8988T (cell line): ENCODE measurements around the gene CHMP1A.
"Not testable (repeated sequence)": the region's sequence is repeated elsewhere in the genome, so short reads cannot be mapped to it uniquely, and the experiment has no call there.

Source experiments
- DNase-seq: peaks from one replicate; pipeline ENCODE4 v3.0.0; 2011

CHMP1A gene

DNA sequence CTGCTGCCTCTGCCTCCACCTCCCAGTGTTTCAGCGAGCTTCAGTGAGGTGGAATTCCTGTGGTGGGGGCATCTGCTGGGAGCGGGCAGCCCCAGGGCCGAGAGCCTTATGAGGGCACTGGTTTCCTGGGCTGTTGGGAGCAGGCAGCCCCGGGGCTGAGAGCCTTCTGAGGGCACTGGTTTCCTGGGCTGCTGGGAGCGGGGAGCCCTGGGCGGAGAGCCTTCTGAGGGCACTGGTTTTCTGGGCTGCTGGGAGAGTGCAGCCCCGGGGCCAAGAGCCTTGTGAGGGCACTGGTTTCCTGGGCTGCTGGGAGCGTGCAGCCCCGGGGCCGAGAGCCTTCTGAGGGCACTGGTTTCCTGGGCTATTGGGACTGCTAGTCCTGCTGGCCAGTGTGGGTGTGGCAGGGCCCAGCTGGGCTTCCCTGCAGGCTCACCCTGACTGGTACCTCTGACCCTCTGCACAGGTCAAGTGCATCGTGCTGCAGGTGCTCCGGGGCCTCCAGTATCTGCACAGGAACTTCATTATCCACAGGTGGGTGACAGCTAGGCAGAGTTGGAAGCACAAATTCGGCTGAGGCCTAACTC, 34.6 kb upstream of the CHMP1A start:
- DNase-seq = no peak

- no peak for DNase-seq
These were observed 33.9 kb upstream of the CHMP1A start for GRCh38 chr16:89691231-89691985.

- no peak for DNase-seq
These were observed 32.9 kb upstream of the CHMP1A start for GRCh38 chr16:89690392-89690901.

DNA sequence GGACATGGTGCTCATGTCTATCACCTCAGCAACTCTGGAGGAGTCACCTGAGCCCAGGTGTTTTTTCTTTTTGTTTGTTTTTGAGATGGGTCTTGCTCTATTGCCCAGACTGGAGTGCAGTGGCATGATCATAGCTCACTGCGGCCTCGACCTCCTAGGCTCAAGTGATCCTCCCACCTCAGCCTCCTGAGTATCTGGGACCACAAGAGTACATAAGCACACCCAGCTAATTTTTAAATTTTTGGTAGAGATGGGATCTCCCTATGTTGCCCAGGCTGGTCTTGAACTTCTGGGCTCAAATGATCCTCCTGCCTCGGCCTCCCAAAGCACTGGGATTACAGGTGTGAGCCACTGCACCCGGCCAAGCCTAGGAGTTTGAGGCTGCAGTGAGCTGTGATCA, 32.1 kb upstream of the CHMP1A start:
- DNase-seq = not testable (repeated sequence)

DNA sequence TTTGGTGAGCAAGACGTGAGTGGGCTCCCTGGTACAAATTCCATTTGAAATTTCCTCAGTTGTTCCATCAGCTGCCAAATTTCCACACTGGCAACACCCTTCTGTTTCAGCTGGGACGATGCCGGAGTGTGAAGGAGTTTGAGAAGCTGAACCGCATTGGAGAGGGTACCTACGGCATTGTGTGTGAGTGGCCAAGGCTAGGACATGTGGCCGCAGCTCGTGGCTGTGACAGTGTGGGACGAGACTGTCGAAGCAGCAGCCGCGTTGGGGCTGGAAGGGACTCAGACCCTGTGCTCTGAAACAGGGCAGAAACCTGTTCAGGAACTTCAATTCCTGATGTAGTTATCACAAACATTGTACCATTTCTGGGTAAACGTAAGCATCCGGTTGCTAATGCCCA, 31.6 kb upstream of the CHMP1A start:
- no peak for DNase-seq

DNA sequence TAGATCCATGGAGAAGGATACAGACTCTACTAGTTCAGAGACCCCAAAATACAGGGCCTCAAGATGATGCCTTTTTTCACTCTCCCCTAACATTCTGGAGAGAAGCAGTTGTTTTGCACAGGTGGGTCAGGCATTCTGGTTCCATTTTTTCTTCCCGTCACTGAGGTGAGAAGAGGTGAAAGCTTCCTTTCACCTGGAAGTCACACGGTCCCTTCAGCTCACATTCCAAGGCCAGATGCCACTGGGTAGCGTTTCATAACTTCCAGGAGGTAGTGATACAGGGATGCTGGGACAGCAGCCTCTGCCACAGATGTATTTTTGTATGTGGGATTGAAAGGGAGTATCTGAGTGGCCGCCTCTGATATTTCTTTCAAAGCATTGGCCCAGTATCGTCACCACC, 30.9 kb upstream of the CHMP1A start:
- no peak for DNase-seq

DNA sequence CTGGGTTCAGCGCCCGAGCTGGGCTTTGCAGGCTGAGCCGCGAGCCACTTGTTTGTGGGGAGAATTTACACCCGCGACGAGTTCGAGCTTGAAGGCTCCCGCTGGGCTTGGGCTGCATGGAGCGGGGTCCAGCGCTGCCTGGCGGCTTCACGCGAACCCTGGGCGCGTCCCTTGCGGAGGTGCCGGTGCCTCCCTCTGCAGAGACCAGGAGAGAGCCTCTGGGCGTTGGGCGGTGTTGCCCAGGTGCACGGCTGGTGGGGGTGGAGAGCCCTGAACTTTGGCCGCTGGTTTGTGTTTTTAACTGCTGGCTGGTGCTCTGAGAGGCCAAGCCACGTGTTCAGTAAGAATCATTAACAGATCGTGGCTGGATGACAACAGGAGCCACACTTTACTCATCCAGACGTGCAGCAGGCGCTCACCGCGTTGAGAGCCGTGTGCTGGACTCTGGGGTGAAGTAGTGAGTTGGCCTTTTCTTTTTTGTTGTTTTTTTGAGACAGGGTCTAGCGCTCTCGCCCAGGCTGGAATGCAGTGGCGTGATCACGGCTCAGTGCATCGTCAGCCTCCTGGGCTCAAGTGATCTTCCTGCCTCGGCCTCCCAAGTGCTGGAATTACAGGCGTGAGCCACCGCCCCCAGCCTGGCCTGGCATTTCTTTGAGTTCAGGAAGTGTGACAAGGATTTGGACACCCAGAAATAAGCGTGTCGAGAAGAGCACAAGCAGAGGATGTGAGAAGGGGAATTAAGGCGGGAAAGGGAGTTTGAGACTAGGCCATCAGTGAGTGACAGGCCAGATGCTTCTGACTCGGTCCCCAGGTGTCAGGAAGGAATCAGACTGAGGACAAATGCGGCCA, 29.8 kb upstream of the CHMP1A start:
- DNase-seq = peak; percentile 53

- DNase-seq = peak; percentile 99
These were observed 29.1 kb upstream of the CHMP1A start, which contains the start of gene CDK10 for GRCh38 chr16:89686520-89687091. TSS of gene CDK10 (plus strand) at chr16:89686689. CDS start at chr16:89686711, 22 bp downstream.

DNA sequence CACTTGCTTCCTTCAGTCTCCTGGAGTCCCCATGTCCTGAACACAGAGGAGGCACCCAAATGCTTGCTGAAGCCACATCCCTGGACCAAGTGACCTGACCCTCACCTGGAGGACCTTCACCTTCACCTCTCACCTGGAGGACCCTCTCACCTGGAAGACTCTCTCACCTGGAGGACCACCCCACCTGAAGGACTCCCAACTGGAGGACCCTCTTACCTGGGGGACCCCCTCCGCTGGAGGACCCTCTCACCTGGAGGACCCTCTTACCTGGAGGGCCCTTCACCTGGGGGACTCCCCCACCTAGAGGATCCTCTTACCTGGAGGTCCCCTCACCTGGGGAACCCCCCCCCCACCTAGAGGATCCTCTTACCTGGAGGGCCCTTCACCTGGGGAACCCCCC, 28.4 kb upstream of the CHMP1A start:
- no peak for DNase-seq

GRCh38 chr16:89678258-89678657, 20.8 kb upstream of the CHMP1A start:
- no peak for DNase-seq

DNA sequence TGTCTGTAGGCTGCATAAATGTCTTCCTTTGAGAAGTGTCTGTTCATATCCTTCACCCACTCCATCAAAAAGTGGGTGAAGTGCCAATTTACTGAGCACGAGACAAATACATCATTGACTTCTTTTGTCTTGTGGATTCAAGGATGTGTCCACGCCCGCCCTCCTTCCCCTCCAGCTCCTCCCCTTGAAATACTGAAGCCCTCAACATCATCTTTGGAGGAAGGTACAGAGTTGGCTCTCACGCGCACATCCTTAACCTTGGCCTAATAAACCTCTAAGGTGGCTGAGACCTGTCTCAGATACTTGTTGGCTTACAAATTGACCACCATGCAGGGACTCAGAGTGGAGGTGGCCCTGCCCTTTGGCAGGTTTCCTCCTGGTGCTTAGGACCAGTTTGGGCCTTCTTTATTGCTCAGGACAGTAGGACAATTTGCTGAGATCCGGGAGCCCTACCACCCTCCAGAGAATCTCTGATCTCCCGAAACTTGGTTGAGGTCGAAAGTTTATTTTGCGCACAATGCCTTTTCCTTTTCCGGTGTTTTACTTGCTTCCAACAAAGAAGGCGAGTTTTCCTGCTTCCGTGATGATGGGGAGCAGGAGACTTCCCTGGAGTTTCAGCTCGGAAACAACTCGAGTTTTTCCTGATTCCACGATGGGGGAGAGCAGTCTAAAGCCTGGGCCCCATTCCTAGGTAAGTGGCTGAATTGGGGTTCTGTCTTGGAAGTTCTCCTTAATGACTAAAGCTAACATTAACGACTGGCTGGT, 14.9 kb upstream of the CHMP1A start:
- no peak for DNase-seq

DNA sequence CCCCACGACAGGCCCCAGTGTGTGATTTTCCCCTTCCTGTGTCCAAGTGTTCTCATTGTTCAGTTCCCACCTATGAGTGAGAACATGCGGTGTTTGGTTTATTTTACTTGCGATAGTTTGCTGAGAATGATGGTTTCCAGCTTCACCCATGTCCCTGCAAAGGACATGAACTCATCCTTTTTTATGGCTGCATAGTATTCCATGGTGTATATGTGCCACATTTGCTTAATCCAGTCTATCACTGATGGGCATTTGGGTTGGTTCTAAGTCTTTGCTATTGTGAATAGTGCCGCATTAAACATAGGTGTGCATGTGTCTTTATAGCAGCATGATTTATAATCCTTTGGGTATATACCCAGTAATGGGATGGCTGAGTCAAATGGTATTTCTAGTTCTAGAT, 14.1 kb upstream of the CHMP1A start:
- not testable (repeated sequence) for DNase-seq

DNA sequence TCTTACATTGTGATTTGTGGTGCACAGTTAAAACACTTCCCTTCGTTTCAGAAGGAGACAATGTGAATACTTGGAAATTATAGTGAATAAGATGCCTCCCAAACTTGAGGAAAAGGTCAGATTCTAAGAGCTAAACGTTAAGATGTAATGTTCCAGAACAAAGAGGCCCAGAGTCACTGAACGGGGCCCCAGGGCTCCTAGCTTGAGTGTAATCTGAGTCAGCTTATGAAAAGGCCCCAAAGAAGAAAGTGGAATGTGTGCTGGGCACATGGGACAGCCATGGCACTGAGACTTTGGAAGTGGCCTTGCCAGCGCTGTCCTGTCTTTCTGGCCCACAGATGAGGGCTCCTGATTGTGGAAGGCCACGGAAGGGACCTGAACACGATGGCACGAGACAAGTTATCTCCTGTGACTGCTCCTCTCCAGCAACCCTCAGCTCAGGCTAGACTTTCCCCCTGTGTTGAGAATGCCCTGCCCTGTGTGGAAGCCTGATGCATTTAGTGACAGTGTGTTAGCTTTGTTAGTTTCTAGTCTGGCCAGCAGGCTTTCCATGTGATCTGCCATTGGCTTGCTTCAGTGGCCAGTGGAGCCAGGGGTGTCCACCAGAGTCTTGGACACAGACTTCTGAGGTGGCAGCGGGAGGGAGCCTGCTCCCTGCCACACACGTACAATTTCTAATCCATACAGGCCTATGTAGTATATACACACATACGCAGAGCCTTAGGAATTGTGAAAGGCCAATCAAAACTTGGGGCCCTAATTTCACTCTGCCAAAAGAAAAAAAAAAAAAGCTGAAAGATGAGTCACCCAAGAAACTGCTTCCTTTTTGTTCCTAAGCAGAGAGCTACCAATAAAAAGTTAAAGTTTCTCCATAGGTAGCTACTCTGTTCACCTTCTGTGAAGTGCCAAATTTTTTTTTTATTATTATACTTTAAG, 13.3 kb upstream of the CHMP1A start:
- DNase-seq = no peak

DNA sequence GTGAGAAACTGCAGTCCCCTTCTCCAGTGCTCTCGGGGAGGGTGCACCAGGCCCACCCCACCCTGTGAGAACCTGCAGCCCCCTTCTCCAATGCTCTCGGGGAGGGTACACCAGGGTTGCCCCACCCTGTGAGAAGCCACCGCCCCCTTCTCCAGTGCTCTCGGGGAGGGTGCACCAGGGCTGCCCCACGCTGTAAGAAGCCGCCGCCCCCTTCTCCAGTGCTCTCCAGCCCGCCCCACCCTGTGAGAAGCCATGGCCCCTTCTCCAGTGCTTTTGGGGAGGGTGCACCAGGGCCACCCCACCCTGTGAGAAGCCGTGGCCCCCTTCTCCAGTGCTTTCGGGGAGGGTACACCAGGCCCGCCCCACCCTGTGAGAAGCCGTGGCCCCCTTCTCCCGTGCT, 12.2 kb upstream of the CHMP1A start:
- no peak for DNase-seq

DNA sequence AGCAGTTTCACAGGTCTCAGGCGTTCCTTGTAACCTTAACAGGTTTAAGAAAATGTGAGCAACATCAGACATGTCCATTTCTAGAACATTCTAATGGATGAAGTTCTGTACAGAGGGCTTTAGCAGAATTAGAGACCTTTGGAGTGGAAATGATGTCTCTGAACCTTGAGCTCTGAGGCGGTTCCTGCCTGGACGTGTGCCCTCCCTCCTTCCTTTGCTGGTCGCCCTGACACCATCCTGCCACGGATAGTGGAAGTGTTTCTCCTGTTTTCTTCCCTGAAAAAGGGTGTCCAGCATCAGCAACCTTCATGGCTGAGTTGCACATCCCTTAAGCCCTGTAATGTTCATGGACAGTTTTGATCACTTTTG, 11.3 kb upstream of the CHMP1A start:
- DNase-seq = no peak

DNA sequence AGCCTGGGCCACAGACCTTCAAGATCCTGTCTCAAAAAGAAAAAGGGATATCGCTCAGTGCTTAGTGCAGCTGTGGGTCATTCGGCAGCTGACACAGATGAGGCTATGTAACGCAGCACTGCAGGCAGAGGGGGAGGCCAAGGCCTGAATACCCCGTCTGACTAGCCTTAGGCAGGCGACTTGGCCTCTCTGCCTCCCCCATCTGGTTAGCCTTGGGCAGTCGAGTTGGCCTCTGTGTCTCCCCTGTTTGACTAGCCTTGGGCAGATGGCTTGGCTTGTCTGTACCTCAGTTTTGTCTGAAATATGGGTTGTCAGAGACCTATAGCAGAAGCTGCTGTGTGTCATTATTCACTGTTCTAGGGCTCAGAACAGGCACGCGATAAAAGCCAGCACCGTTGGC, 10.1 kb upstream of the CHMP1A start:
- no peak for DNase-seq

GRCh38 chr16:89667000-89667399, 9.5 kb upstream of the CHMP1A start:
- not testable (repeated sequence) for DNase-seq

DNA sequence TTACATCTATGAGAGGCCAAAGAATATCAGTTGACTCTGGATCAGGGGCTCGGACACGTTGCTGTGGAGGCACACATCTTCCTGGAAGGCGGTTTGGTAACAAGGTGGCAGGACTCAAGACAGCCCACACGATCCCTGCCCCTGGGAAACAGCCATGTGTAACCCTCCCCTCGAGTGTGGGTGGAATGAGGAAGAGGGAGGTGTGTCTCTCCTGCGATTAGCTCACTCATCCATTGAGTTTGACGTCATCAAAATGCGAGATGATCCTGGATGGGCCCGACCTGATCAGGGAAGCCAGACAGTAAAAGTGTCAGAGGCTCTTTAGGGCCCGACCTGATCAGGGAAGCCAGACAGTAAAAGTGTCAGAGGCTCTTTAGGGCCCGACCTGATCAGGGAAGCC, 6.7 kb upstream of the CHMP1A start:
- DNase-seq = not testable (repeated sequence)

DNA sequence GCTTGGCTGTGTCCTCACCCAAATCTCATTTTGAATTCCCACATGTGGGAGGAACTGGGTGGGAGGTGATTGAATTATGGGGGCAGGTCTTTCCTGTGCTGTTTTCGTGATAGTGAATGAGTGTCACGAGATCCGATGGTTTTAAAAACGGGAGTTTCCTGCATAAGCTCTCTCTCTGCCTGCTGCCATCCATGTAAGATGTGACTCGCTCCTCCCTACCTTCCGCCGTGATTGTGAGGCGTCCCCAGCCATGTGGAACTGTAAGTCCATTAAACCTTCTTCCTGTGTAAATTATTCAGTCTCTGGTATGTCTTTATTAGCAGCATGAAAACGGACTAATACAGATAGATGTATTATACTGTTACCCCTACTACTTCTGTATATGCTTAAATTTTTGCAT, 3.7 kb upstream of the CHMP1A start:
- no peak for DNase-seq

- DNase-seq = no peak
These were observed 2.6 kb upstream of the CHMP1A start for GRCh38 chr16:89660146-89660545.

DNA sequence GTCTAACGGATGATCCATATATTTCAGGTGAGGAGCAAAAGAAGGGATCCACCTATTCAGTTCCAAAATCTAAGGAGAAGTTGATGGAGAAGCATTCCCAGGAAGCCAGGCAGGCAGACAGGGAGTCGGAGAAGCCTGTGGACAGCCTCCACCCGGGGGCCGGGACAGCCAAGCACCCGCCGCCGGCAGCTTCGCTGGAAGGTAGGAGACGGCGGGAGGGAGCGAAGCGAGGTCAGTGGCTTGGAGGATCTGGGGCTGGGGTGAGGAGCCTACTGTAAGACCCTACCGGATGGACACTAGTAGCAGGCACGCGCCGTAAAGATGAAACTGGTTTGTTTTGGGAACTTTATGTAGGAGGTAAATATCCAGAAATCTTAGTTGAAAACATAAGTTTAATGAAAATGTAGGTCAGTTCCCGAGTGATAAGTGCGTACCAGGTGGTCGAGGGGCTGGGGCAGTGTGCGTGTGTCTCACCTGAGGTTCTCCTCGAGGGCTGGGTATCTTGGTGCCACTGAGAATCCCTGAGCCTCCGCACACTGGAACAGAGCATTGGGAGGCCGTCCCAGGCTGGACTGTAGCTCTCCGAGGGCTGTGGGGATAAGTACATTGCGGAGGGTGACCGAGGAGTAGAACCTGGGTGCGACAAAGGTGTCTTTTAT, 842 bp upstream of the CHMP1A start:
- peak; percentile 72 for DNase-seq
